ENCODE data around the gene BMERB1.
"Not testable (repeated sequence)": the region's sequence is repeated elsewhere in the genome, so short reads cannot be mapped to it uniquely, and the experiment has no call there.

Gene BMERB1

GRCh38 chr16:15426796-15427195 lies 7.6 kb upstream of the BMERB1 start:
- peaks cover 13% of the 10 kb centered on the region for H3K4me1 Mint-ChIP-seq
- no peaks in the 10 kb centered on the region for H3K9me3 Mint-ChIP-seq

DNA sequence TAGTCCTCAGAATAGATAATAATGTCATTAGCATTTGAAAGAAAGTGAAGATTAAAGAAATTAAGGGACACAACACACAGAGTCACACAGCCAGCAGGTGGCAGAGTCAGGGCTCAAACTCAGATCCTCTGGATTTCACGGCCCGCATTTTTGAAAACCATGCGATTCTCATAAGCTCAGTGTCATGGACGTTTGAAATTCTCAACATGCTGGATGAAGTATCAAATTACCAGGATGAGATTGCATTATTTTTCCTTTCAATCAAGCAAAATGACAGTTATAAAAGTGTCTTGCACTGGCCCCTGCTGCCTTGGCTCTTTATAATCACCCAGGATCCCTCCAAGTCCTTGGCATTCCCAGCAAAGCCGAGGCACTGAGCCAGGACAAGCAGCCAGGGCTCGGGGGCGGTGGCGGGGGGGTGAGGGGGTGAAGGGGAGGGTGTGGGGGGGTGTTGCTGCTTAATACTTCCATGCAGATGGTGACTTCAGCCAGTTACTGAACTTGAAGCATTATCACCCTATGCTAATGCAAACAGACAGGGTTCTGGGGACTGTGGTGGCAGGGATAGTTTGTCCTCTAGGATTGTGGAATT lies 6.6 kb upstream of the BMERB1 start:
- TF ChIP-seq CTCF (IDR thresholded peaks at IDR 0.05) = peak; percentile 29
- no peaks in the 10 kb centered on the region for H3K36me3 Mint-ChIP-seq (ENCODE audit: low read depth)
- H3K27ac Mint-ChIP-seq = no peak overlapping the region
- peaks cover 13% of the 10 kb centered on the region for H3K4me1 Mint-ChIP-seq
- no peak for DNase-seq
- H3K27me3 Mint-ChIP-seq (ENCODE audit: low read depth, poor library complexity) = peaks cover 20% of the 10 kb centered on the region
- no peak overlapping the region for H3K4me3 Mint-ChIP-seq
- H3K9me3 Mint-ChIP-seq = no peaks in the 10 kb centered on the region

More at GRCh38 chr16:15426796-15427195, 7.6 kb upstream of the BMERB1 start:
- TF ChIP-seq CTCF (IDR thresholded peaks at IDR 0.05) = no peak
- H3K36me3 Mint-ChIP-seq (ENCODE audit: low read depth) = no peaks in the 10 kb centered on the region
- H3K4me3 Mint-ChIP-seq = no peak overlapping the region
- no peak for DNase-seq
- no peak overlapping the region for H3K27ac Mint-ChIP-seq
- peaks cover 20% of the 10 kb centered on the region for H3K27me3 Mint-ChIP-seq (ENCODE audit: low read depth, poor library complexity)

DNA sequence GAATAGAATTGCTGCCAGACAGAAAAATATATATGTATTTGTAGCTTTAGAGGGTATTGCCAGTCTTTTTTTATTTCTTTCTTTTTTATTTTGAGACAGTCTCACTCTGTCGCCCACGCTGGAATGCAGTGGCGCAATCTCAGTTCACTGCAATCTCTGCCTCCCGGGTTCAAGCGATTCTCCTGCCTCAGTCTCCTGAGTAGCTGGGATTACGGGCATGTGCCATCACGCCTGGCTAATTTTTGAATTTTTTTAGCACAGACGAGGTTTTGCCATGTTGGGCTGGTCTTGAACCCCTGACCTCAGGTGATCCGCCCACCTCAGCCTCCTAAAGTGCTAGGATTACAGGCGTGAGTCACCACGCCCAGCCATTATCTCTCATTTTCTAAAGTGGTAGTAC lies 3.5 kb upstream of the BMERB1 start:
- not testable (repeated sequence) for H3K9me3 Mint-ChIP-seq; DNase-seq; H3K4me3 Mint-ChIP-seq; H3K36me3 Mint-ChIP-seq (ENCODE audit: low read depth); H3K27ac Mint-ChIP-seq
- Mint-ChIP-seq H3K27me3 (ENCODE audit: low read depth, poor library complexity) (peaks cover 23% of the 10 kb centered on the region), H3K4me1 (peaks cover 18% of the 10 kb centered on the region)

- no peaks in the 10 kb centered on the region for H3K9me3 Mint-ChIP-seq
- H3K27ac Mint-ChIP-seq = no peak overlapping the region
- H3K27me3 Mint-ChIP-seq (ENCODE audit: low read depth, poor library complexity) = peaks cover 15% of the 10 kb centered on the region
- H3K4me3 Mint-ChIP-seq = peak overlapping the region; percentile 84
- DNase-seq = no peak
- TF ChIP-seq CTCF (IDR thresholded peaks at IDR 0.05) = no peak
- H3K4me1 Mint-ChIP-seq = peaks cover 11% of the 10 kb centered on the region
- no peaks in the 10 kb centered on the region for H3K36me3 Mint-ChIP-seq (ENCODE audit: low read depth)
These were observed 336 bp upstream of the BMERB1 start for GRCh38 chr16:15434079-15434424.

GRCh38 chr16:15435216-15435864 lies 952 bp downstream of the BMERB1 start:
- Mint-ChIP-seq H3K4me3 (peak overlapping the region; percentile 84), H3K4me1 (peaks cover 21% of the 10 kb centered on the region), H3K9me3 (no peaks in the 10 kb centered on the region), H3K27me3 (ENCODE audit: low read depth, poor library complexity) (peaks cover 13% of the 10 kb centered on the region), H3K36me3 (ENCODE audit: low read depth) (no peaks in the 10 kb centered on the region), H3K27ac (no peak overlapping the region)
- no peak for TF ChIP-seq CTCF (IDR thresholded peaks at IDR 0.05)
- peak; percentile 26 for DNase-seq

DNA sequence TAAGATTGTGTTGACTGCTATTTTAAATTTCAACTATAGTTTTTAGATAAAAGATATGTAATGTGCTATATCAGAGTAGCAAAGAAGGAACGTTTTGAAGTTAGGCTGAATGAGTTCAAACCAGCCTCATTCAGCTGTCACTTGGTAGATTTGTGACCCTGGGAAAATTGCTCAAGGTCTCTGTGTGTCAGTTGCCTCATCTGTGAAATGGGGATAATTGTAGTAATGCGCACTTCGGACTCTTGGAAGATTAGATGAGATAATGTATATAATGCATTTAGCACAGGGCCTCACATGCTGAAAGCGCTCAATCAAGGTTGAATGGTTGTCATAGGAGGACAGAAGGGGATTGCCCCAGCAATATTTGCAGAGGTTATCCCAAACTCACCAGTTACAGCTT lies 4.7 kb downstream of the BMERB1 start:
- no peak for TF ChIP-seq CTCF (IDR thresholded peaks at IDR 0.05)
- Mint-ChIP-seq H3K4me1 (peaks cover 22% of the 10 kb centered on the region), H3K36me3 (ENCODE audit: low read depth) (peaks cover 7% of the 10 kb centered on the region), H3K4me3 (no peak overlapping the region), H3K27ac (no peak overlapping the region), H3K9me3 (peaks cover 3% of the 10 kb centered on the region), H3K27me3 (ENCODE audit: low read depth, poor library complexity) (peaks cover 9% of the 10 kb centered on the region)
- no peak for DNase-seq

Data from nephron progenitor cell (in vitro differentiated cells).